ENCODE data around the gene PARVB.

The PARVB gene

GRCh38 chr22:44211256-44211945, 187.3 kb downstream of the PARVB start:
- Histone ChIP-seq H3K27ac (ENCODE audit: low read depth, low read length, poor library complexity, severe bottlenecking) (no peak overlapping the region), H3K4me1 (ENCODE audit: insufficient read depth, low read length, severe bottlenecking) (no peaks in the 10 kb centered on the region), H3F3A (ENCODE audit: insufficient read depth, low read length) (no peaks in the 10 kb centered on the region), H3K27me3 (ENCODE audit: insufficient read depth, low read length) (no peaks in the 10 kb centered on the region; the same call in 1 of the 2 replicates), H3K9me3 (ENCODE audit: low read length) (no peaks in the 10 kb centered on the region), H4K20me1 (ENCODE audit: insufficient read depth, low read length) (no peaks in the 10 kb centered on the region), H3K9me2 (ENCODE audit: low read depth, low read length) (no peaks in the 10 kb centered on the region), H3K36me3 (ENCODE audit: insufficient read depth, low read length) (no peaks in the 10 kb centered on the region; the same call in 1 of the 2 replicates), H3K4me3 (ENCODE audit: low read depth, low read length, poor library complexity, severe bottlenecking) (no peak overlapping the region), H3K9ac (ENCODE audit: low read length) (no peak overlapping the region), H3K79me2 (ENCODE audit: insufficient read depth, low read length) (no peaks in the 10 kb centered on the region), H2AFZ (ENCODE audit: low read length) (no peak overlapping the region), H3K4me2 (ENCODE audit: low read length) (no peak overlapping the region)
- TF ChIP-seq EZH2 (IDR thresholded peaks at IDR 0.05; ENCODE audit: borderline replicate concordance, low read length) (no peak), CTCF (IDR thresholded peaks at IDR 0.05; ENCODE audit: low read length) (no peak)

- no peak for TF ChIP-seq CTCF (IDR thresholded peaks at IDR 0.05; ENCODE audit: low read length)
- no peak for TF ChIP-seq EZH2 (IDR thresholded peaks at IDR 0.05; ENCODE audit: borderline replicate concordance, low read length)
- Histone ChIP-seq H3K4me1 (ENCODE audit: insufficient read depth, low read length, severe bottlenecking) (no peaks in the 10 kb centered on the region), H3K4me2 (ENCODE audit: low read length) (no peak overlapping the region), H2AFZ (ENCODE audit: low read length) (no peak overlapping the region), H3K9ac (ENCODE audit: low read length) (no peak overlapping the region), H4K20me1 (ENCODE audit: insufficient read depth, low read length) (no peaks in the 10 kb centered on the region), H3K9me2 (ENCODE audit: low read depth, low read length) (no peaks in the 10 kb centered on the region), H3F3A (ENCODE audit: insufficient read depth, low read length) (no peaks in the 10 kb centered on the region), H3K9me3 (ENCODE audit: low read length) (no peaks in the 10 kb centered on the region), H3K79me2 (ENCODE audit: insufficient read depth, low read length) (no peaks in the 10 kb centered on the region), H3K4me3 (ENCODE audit: low read depth, low read length, poor library complexity, severe bottlenecking) (no peak overlapping the region), H3K36me3 (ENCODE audit: insufficient read depth, low read length) (no peaks in the 10 kb centered on the region; the same call in 1 of the 2 replicates), H3K27ac (ENCODE audit: low read depth, low read length, poor library complexity, severe bottlenecking) (no peak overlapping the region), H3K27me3 (ENCODE audit: insufficient read depth, low read length) (no peaks in the 10 kb centered on the region; the same call in 1 of the 2 replicates)
Measured at GRCh38 chr22:44211946-44212930, 188.1 kb downstream of the PARVB start.

GRCh38 chr22:44212936-44213335, 188.8 kb downstream of the PARVB start:
- H3K9ac ChIP-seq (ENCODE audit: low read length), result no peak overlapping the region
- TF ChIP-seq EZH2 (IDR thresholded peaks at IDR 0.05; ENCODE audit: borderline replicate concordance, low read length), result no peak
- TF ChIP-seq CTCF (IDR thresholded peaks at IDR 0.05; ENCODE audit: low read length), result no peak
- no peaks in the 10 kb centered on the region for H3K4me1 ChIP-seq (ENCODE audit: insufficient read depth, low read length, severe bottlenecking)
- no peaks in the 10 kb centered on the region for H3K9me2 ChIP-seq (ENCODE audit: low read depth, low read length)
- H3F3A ChIP-seq (ENCODE audit: insufficient read depth, low read length), result no peaks in the 10 kb centered on the region
- H2AFZ ChIP-seq (ENCODE audit: low read length), result no peak overlapping the region
- no peaks in the 10 kb centered on the region; the same call in 1 of the 2 replicates for H3K27me3 ChIP-seq (ENCODE audit: insufficient read depth, low read length)
- no peak overlapping the region for H3K4me3 ChIP-seq (ENCODE audit: low read depth, low read length, poor library complexity, severe bottlenecking)
- H3K36me3 ChIP-seq (ENCODE audit: insufficient read depth, low read length), result no peaks in the 10 kb centered on the region; the same call in 1 of the 2 replicates
- no peaks in the 10 kb centered on the region for H3K9me3 ChIP-seq (ENCODE audit: low read length)
- no peaks in the 10 kb centered on the region for H3K79me2 ChIP-seq (ENCODE audit: insufficient read depth, low read length)
- H3K27ac ChIP-seq (ENCODE audit: low read depth, low read length, poor library complexity, severe bottlenecking), result no peak overlapping the region
- no peak overlapping the region for H3K4me2 ChIP-seq (ENCODE audit: low read length)
- H4K20me1 ChIP-seq (ENCODE audit: insufficient read depth, low read length), result no peaks in the 10 kb centered on the region

Data from OCI-LY1 (cell line).